ENCODE results near the gene ALG9. TPM values are rescaled to one million over a fixed set of nuclear protein-coding genes. Genes with fewer than 3 reads are reported as not detected.

ALG9 gene
- total RNA-seq, 3 donors from 2014 or later (not counting 1 experiment from before 2014, with no cell fraction given) = 30.6 to 37.1 (median 35.4) TPM

- no peak overlapping the region for H3K4me3 Mint-ChIP-seq
- no peaks in the 10 kb centered on the region for H3K9me3 Mint-ChIP-seq
- no peak overlapping the region for H3K27ac ChIP-seq (ENCODE audit: low read length)
- no peaks in the 10 kb centered on the region for H3K36me3 Mint-ChIP-seq
- peaks cover 3% of the 10 kb centered on the region for H3K9me3 ChIP-seq (ENCODE audit: control insufficient read depth, insufficient read depth, low read length)
- H3K27ac Mint-ChIP-seq = no peak overlapping the region
- no peaks in the 10 kb centered on the region for H3K4me1 ChIP-seq (ENCODE audit: control insufficient read depth, insufficient read depth, low read length)
- H3K27me3 Mint-ChIP-seq (ENCODE audit: low read depth in 2 of 2) = no peaks in the 10 kb centered on the region
- H3K4me3 ChIP-seq (ENCODE audit: low read length) = no peak overlapping the region
- peaks cover 9% of the 10 kb centered on the region for H3K36me3 ChIP-seq (ENCODE audit: control insufficient read depth, insufficient read depth, low read length)
- H3K27me3 ChIP-seq (ENCODE audit: control insufficient read depth, insufficient read depth, low read length) = no peaks in the 10 kb centered on the region
- no peak for ATAC-seq
- DNase-seq = no peak
- no peak for TF ChIP-seq CTCF (IDR thresholded peaks at IDR 0.05)
- intact Hi-C loops (cut with micrococcal nuclease) = no loop called here
- WGBS (ENCODE audit: insufficient coverage) = 94% methylated on average over 5 of the region's 5 CpGs
- no peaks in the 10 kb centered on the region for H3K4me1 Mint-ChIP-seq
Observed at GRCh38 chr11:111793863-111794262, 77.5 kb downstream of the ALG9 start.

- peaks cover 6% of the 10 kb centered on the region for H3K36me3 ChIP-seq (ENCODE audit: control insufficient read depth, insufficient read depth, low read length)
Observed at GRCh38 chr11:111792955-111793500, 78.4 kb downstream of the ALG9 start.

GRCh38 chr11:111792314-111792713 is 79.1 kb downstream of the ALG9 start:
- H3K27ac Mint-ChIP-seq = no peak overlapping the region
- H3K36me3 Mint-ChIP-seq = no peaks in the 10 kb centered on the region
- H3K4me1 ChIP-seq (ENCODE audit: control insufficient read depth, insufficient read depth, low read length) = no peaks in the 10 kb centered on the region
- H3K27me3 ChIP-seq (ENCODE audit: control insufficient read depth, insufficient read depth, low read length) = no peaks in the 10 kb centered on the region
- H3K27me3 Mint-ChIP-seq (ENCODE audit: low read depth in 2 of 2) = no peaks in the 10 kb centered on the region
- intact Hi-C loops (cut with micrococcal nuclease) = no loop called here
- H3K9me3 ChIP-seq (ENCODE audit: control insufficient read depth, insufficient read depth, low read length) = peaks cover 2% of the 10 kb centered on the region
- H3K9me3 Mint-ChIP-seq = no peaks in the 10 kb centered on the region
- H3K36me3 ChIP-seq (ENCODE audit: control insufficient read depth, insufficient read depth, low read length) = peaks cover 5% of the 10 kb centered on the region
- TF ChIP-seq CTCF (IDR thresholded peaks at IDR 0.05) = no peak
- no peak for DNase-seq
- no peak overlapping the region for H3K4me3 Mint-ChIP-seq
- ATAC-seq = no peak
- WGBS (ENCODE audit: insufficient coverage) = 91% methylated on average over 1 of the region's 1 CpG
- no peak overlapping the region for H3K4me3 ChIP-seq (ENCODE audit: low read length)
- no peak overlapping the region for H3K27ac ChIP-seq (ENCODE audit: low read length)
- H3K4me1 Mint-ChIP-seq = no peaks in the 10 kb centered on the region

More at GRCh38 chr11:111792955-111793500, 78.4 kb downstream of the ALG9 start:
- Histone ChIP-seq H3K27ac (ENCODE audit: low read length) (no peak overlapping the region), H3K9me3 (ENCODE audit: control insufficient read depth, insufficient read depth, low read length) (peaks cover 3% of the 10 kb centered on the region), H3K27me3 (ENCODE audit: control insufficient read depth, insufficient read depth, low read length) (no peaks in the 10 kb centered on the region), H3K4me3 (ENCODE audit: low read length) (no peak overlapping the region), H3K4me1 (ENCODE audit: control insufficient read depth, insufficient read depth, low read length) (no peaks in the 10 kb centered on the region)
- Mint-ChIP-seq H3K4me1 (no peaks in the 10 kb centered on the region), H3K4me3 (no peak overlapping the region), H3K9me3 (no peaks in the 10 kb centered on the region), H3K27me3 (ENCODE audit: low read depth in 2 of 2) (no peaks in the 10 kb centered on the region), H3K36me3 (no peaks in the 10 kb centered on the region), H3K27ac (no peak overlapping the region)
- intact Hi-C loops (cut with micrococcal nuclease) = no loop called here
- DNase-seq (no peak), ATAC-seq (no peak)
- WGBS (ENCODE audit: insufficient coverage) = 96% methylated on average over 6 of the region's 6 CpGs
- no peak for TF ChIP-seq CTCF (IDR thresholded peaks at IDR 0.05)

- ATAC-seq = no peak
- Mint-ChIP-seq H3K9me3 (no peaks in the 10 kb centered on the region), H3K27me3 (ENCODE audit: low read depth in 2 of 2) (no peaks in the 10 kb centered on the region), H3K4me1 (no peaks in the 10 kb centered on the region), H3K36me3 (peaks cover 13% of the 10 kb centered on the region), H3K4me3 (no peak overlapping the region), H3K27ac (no peak overlapping the region)
- Histone ChIP-seq H3K4me3 (ENCODE audit: low read length) (no peak overlapping the region), H3K36me3 (ENCODE audit: control insufficient read depth, insufficient read depth, low read length) (peaks cover 13% of the 10 kb centered on the region), H3K9me3 (ENCODE audit: control insufficient read depth, insufficient read depth, low read length) (no peaks in the 10 kb centered on the region), H3K4me1 (ENCODE audit: control insufficient read depth, insufficient read depth, low read length) (no peaks in the 10 kb centered on the region), H3K27me3 (ENCODE audit: control insufficient read depth, insufficient read depth, low read length) (no peaks in the 10 kb centered on the region), H3K27ac (ENCODE audit: low read length) (no peak overlapping the region)
- no peak for TF ChIP-seq CTCF (IDR thresholded peaks at IDR 0.05)
- DNase-seq = no peak
- intact Hi-C loops (cut with micrococcal nuclease) = no loop called here
- WGBS (ENCODE audit: insufficient coverage) = 62% methylated on average over 2 of the region's 2 CpGs
Observed at GRCh38 chr11:111788464-111788863, 82.9 kb downstream of the ALG9 start.

Data from natural killer cell (primary cell).